SK-N-SH (cell line): ENCODE results near the gene LYRM4. TPM values are rescaled to one million over a fixed set of nuclear protein-coding genes. Genes with fewer than 3 reads are reported as not detected.
A peak's percentile ranks its signal among the peaks of the same experiment; 100 is the strongest.

ENCODE experiments used
- CTCF ChIA-PET: fragments of 300-600, 350-600 bp; formaldehyde crosslinking; extraction: SDS; loops from one replicate; lab custom pipeline; 2021; lab: Yijun Ruan, JAX
- POLR2A ChIA-PET: fragments of 350-600 bp; sonication (Branson Sonifier 250); formaldehyde crosslinking; extraction: SDS; loops from one replicate; lab custom pipeline; 2020; ENCODE audit warnings: antibody characterized with exemption, inconsistent platforms; lab: Yijun Ruan, JAX
- DNase-seq: peaks from one replicate; pipeline ENCODE4 v3.0.0; 2012
- H2AFZ ChIP-seq: fragments of 200-600 bp; sonication (generic); 2 replicates; pipeline ENCODE4 v1.8.1; 2016; ENCODE audit warnings: antibody characterized with exemption, mild to moderate bottlenecking, low read depth
- H3F3A ChIP-seq: fragments of 200-600 bp; sonication (generic); replicated peaks from 2 replicates; pipeline ENCODE3; 2016; ENCODE audit warnings: antibody characterized with exemption, mild to moderate bottlenecking; ENCODE audit not compliant: insufficient read depth
- H3K27ac ChIP-seq, 2 experiments: fragments of 200-500 bp in 1 of 2; fragments of 200-600 bp in 1 of 2; sonication (Bioruptor generic) in 1 of 2; sonication (generic), shearing (Covaris generic) in 1 of 2; 2 replicates each; pipeline versions ENCODE4 v1.5.1 to v1.6.1; 2014 to 2016; ENCODE audit warnings: low read depth in 2 of 2, inconsistent platforms in 1 of 2, low read length in 1 of 2, mild to moderate bottlenecking in 1 of 2, mixed read lengths in 1 of 2
- H3K27me3 ChIP-seq: fragments of 200-600 bp; sonication (generic), shearing (Covaris generic); 2 replicates; pipeline ENCODE4 v1.6.1; 2016; ENCODE audit warnings: mixed run types; ENCODE audit not compliant: insufficient read depth
- H3K36me3 ChIP-seq, 2 experiments: fragments of 200-500 bp in 1 of 2; fragments of 200-600 bp in 1 of 2; sonication (Bioruptor generic) in 1 of 2; sonication (generic) in 1 of 2; replicated peaks in 1 of 2; 2 replicates each; pipeline versions ENCODE3 to v1.5.1; 2014 to 2016; ENCODE audit warnings: low read length in 1 of 2, mild to moderate bottlenecking in 1 of 2; ENCODE audit not compliant: insufficient read depth in 2 of 2, control insufficient read depth in 1 of 2
- H3K4me1 ChIP-seq, 2 experiments: fragments of 200-500 bp in 1 of 2; fragments of 200-600 bp in 1 of 2; sonication (Bioruptor generic) in 1 of 2; sonication (generic), shearing (Covaris generic) in 1 of 2; 2 replicates each; pipeline versions ENCODE4 v1.5.1 to v1.6.1; 2014 to 2016; ENCODE audit warnings: low read depth in 1 of 2, low read length in 1 of 2, mixed run types in 1 of 2; ENCODE audit not compliant: insufficient read depth in 2 of 2, control insufficient read depth in 1 of 2
- H3K4me2 ChIP-seq: fragments of 200-600 bp; sonication (generic), shearing (Covaris generic); 2 replicates; pipeline ENCODE4 v1.6.1; 2017; ENCODE audit warnings: mixed run types
- H3K4me3 ChIP-seq, 2 experiments: fragments of 200-500 bp in 1 of 2; fragments of 200-600 bp in 1 of 2; sonication (Bioruptor generic) in 1 of 2; sonication (generic), shearing (Covaris generic) in 1 of 2; 2 replicates each; pipeline versions ENCODE4 v1.5.1 to v1.8.1; 2014 to 2016; ENCODE audit warnings: low read depth in 2 of 2, inconsistent platforms in 1 of 2, low read length in 1 of 2, mild to moderate bottlenecking in 1 of 2, mixed read lengths in 1 of 2, moderate library complexity in 1 of 2
- H3K79me2 ChIP-seq: fragments of 200-600 bp; sonication (generic); 2 replicates; pipeline ENCODE4 v1.8.1; 2017; ENCODE audit warnings: mild to moderate bottlenecking; ENCODE audit not compliant: insufficient read depth
- H3K9ac ChIP-seq: fragments of 200-600 bp; sonication (generic); 2 replicates; pipeline ENCODE4 v1.6.1; 2017; ENCODE audit warnings: mixed run types
- H3K9me2 ChIP-seq: fragments of 200-600 bp; sonication (generic); 2 replicates; pipeline ENCODE4 v1.6.1; 2017; ENCODE audit warnings: mixed run types
- H3K9me3 ChIP-seq: fragments of 200-600 bp; sonication (generic); 2 replicates; pipeline ENCODE4 v1.6.1; 2017; ENCODE audit warnings: mixed run types, mild to moderate bottlenecking, moderate library complexity
- H4K20me1 ChIP-seq: fragments of 200-600 bp; sonication (generic); 2 replicates; pipeline ENCODE4 v1.6.1; 2017; ENCODE audit warnings: mild to moderate bottlenecking, mixed run types; ENCODE audit not compliant: insufficient read depth
- CHD2 ChIP-seq: fragments of 150-350 bp; IDR thresholded peaks from 2 replicates; pipeline ENCODE4 v1.6.1; 2018; ENCODE audit warnings: low read length; ENCODE audit not compliant: partially characterized antibody
- FOSL2 ChIP-seq: IDR thresholded peaks from 2 replicates; pipeline ENCODE4 v1.4.0; 2012; ENCODE audit warnings: low read depth, mild to moderate bottlenecking, moderate library complexity, borderline replicate concordance
- GATA2 ChIP-seq: sonication (generic); formaldehyde crosslinking; IDR thresholded peaks from 2 replicates; pipeline ENCODE4 v1.5.0; 2020; ENCODE audit warnings: mild to moderate bottlenecking, missing genetic modification reagents
- JUND ChIP-seq: IDR thresholded peaks from 2 replicates; pipeline ENCODE4 v1.4.0; 2012
- NFIC ChIP-seq: IDR thresholded peaks from 2 replicates; pipeline ENCODE4 v1.4.0; 2012; ENCODE audit warnings: borderline replicate concordance
- PBX3 ChIP-seq: IDR thresholded peaks from 2 replicates; pipeline ENCODE4; 2012
- POLR2AphosphoS5 ChIP-seq: IDR thresholded peaks from 2 replicates; pipeline ENCODE4 v1.6.1; 2012; ENCODE audit warnings: low read depth, low read length
- RAD21 ChIP-seq: IDR thresholded peaks from 2 replicates; pipeline ENCODE4 v1.6.1; 2012; ENCODE audit warnings: mild to moderate bottlenecking, low read length
- RXRA ChIP-seq: IDR thresholded peaks from 2 replicates; pipeline ENCODE4 v1.4.0; 2012; ENCODE audit warnings: low read depth, mild to moderate bottlenecking, borderline replicate concordance
- TCF12 ChIP-seq: IDR thresholded peaks from 2 replicates; pipeline ENCODE4 v1.4.0; 2012
- WGBS: methylation state at CpG from one replicate; pipeline ENCODE4 v1.1.6; 2017; ENCODE audit warnings: low lambda C conversion rate; 5-methylcytosine and 5-hydroxymethylcytosine counted together
- polyA plus RNA-seq, 3 experiments: library from polyadenylated mRNA; depleted of rRNA; stranded (reverse); fragments of >200 nt; gene quantifications; 2 replicates each; pipeline ENCODE4 v1.2.3, GENCODE V29; 2012
- TF ChIP-seq, protein P1 (sequence below): fragments of 150-350 bp; IDR thresholded peaks from 2 replicates; pipeline ENCODE4 v1.6.1; 2016; ENCODE audit warnings: mild to moderate bottlenecking, low read depth, low read length

The LYRM4 gene
- polyA plus RNA-seq, 1 of the 3 experiments (the other 2 are of a cell fraction): 37.2 TPM

- no peaks in the 10 kb centered on the region for H4K20me1 ChIP-seq
- H3K4me3 ChIP-seq: no peak overlapping the region
- no peaks in the 10 kb centered on the region for H3K27me3 ChIP-seq
- peak overlapping the region; percentile 22; the same call in 1 of the 2 replicates for H3K9ac ChIP-seq
- peaks cover 7% of the 10 kb centered on the region for H3F3A ChIP-seq
- H3K4me2 ChIP-seq: no peak overlapping the region
- H3K4me1 ChIP-seq: peaks cover 0 to 13% of the 10 kb centered on the region in 2 experiments; a peak in 1 of 4 replicates
- no peak for DNase-seq
- POLR2A ChIA-PET: no interaction called here
- H3K9me2 ChIP-seq: no peaks in the 10 kb centered on the region
- peak overlapping the region in 1 of 2 experiments; percentile 72; a peak in 2 of 4 replicates for H3K27ac ChIP-seq
- CTCF ChIA-PET: interaction anchor here (0.9 to 1.4 kb wide), 4 partner anchors 10 to 48 kb away, joined by 3 to 6 read pairs (median 4); no protein-coding TSS in a partner anchor
- no peaks in the 10 kb centered on the region for H3K36me3 ChIP-seq
- WGBS: 95% methylated on average over 6 of the region's 6 CpGs
- H3K79me2 ChIP-seq: no peaks in the 10 kb centered on the region
- H2AFZ ChIP-seq: no peak overlapping the region
- TF ChIP-seq RXRA (no peak), TCF12 (no peak), CHD2 (no peak), NFIC (no peak)
- TF ChIP-seq, protein P1, sequence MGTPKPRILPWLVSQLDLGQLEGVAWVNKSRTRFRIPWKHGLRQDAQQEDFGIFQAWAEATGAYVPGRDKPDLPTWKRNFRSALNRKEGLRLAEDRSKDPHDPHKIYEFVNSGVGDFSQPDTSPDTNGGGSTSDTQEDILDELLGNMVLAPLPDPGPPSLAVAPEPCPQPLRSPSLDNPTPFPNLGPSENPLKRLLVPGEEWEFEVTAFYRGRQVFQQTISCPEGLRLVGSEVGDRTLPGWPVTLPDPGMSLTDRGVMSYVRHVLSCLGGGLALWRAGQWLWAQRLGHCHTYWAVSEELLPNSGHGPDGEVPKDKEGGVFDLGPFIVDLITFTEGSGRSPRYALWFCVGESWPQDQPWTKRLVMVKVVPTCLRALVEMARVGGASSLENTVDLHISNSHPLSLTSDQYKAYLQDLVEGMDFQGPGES: no peak
- TF ChIP-seq, all 33 proteins: peak for 0
- H3K9me3 ChIP-seq: no peaks in the 10 kb centered on the region
Measured at GRCh38 chr6:5191222-5191621, 69.5 kb downstream of the LYRM4 start.

DNA sequence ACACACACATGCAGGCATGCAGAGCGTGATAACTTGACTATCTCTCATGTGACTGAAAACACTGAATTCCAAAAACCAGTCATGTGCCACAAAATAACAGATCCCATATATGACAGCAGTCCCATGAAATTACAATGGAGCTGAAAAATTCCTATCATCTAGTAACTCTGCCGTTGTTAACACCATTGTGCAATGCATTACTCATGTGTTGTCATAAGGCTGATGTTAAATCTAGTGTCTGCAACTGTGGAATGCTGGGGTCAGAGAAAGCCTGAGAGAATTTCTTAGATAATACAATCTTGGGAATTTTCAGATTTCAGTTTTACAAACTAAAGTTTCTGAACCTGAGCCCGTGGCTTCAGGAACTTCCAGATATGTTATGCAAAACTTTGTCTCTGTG, 70.2 kb downstream of the LYRM4 start:
- Histone ChIP-seq H2AFZ (no peak overlapping the region), H3K27ac (peak overlapping the region in 1 of 2 experiments; percentile 72; a peak in 2 of 4 replicates)
- TF ChIP-seq RXRA: no peak
- 0 out of 2 replicates have a peak, but pooled peaks have one; percentile 21 for TF ChIP-seq TCF12
- TF ChIP-seq PBX3: peak; percentile 40; the same call in 1 of the 2 replicates
- peak; percentile 25; the same call in 1 of the 2 replicates for TF ChIP-seq JUND
- TF ChIP-seq POLR2AphosphoS5: no peak
- TF ChIP-seq CHD2: no peak
- peak; percentile 57; the same call in 1 of the 2 replicates for TF ChIP-seq FOSL2
- no peak for TF ChIP-seq GATA2 (CRISPR knock-in tag)
- TF ChIP-seq RAD21: no peak
- TF ChIP-seq, all 33 proteins: peak for 4
- CTCF ChIA-PET: interaction anchor here (0.9 to 1.4 kb wide), 2 partner anchors 9 to 15 kb away, joined by 4 to 6 read pairs; no protein-coding TSS in a partner anchor
- no peak for DNase-seq
- no peaks in the 10 kb centered on the region for H4K20me1 ChIP-seq
- POLR2A ChIA-PET: no interaction called here
- peak overlapping the region; percentile 22; the same call in 1 of the 2 replicates for H3K9ac ChIP-seq
- no peaks in the 10 kb centered on the region for H3K27me3 ChIP-seq
- H3K79me2 ChIP-seq: no peaks in the 10 kb centered on the region
- peaks cover 7% of the 10 kb centered on the region for H3F3A ChIP-seq
- H3K9me3 ChIP-seq: no peaks in the 10 kb centered on the region
- H3K4me2 ChIP-seq: no peak overlapping the region; the same call in 1 of the 2 replicates
- no peaks in the 10 kb centered on the region for H3K9me2 ChIP-seq
- no peaks in the 10 kb centered on the region for H3K36me3 ChIP-seq
- peaks cover 0 to 13% of the 10 kb centered on the region in 2 experiments; a peak in 1 of 4 replicates for H3K4me1 ChIP-seq
- 45% methylated on average over 3 of the region's 3 CpGs for WGBS
- H3K4me3 ChIP-seq: no peak overlapping the region; a peak in 1 of 4 replicates
